ENCODE data around the gene TRIM46.

TRIM46 gene, protein sequence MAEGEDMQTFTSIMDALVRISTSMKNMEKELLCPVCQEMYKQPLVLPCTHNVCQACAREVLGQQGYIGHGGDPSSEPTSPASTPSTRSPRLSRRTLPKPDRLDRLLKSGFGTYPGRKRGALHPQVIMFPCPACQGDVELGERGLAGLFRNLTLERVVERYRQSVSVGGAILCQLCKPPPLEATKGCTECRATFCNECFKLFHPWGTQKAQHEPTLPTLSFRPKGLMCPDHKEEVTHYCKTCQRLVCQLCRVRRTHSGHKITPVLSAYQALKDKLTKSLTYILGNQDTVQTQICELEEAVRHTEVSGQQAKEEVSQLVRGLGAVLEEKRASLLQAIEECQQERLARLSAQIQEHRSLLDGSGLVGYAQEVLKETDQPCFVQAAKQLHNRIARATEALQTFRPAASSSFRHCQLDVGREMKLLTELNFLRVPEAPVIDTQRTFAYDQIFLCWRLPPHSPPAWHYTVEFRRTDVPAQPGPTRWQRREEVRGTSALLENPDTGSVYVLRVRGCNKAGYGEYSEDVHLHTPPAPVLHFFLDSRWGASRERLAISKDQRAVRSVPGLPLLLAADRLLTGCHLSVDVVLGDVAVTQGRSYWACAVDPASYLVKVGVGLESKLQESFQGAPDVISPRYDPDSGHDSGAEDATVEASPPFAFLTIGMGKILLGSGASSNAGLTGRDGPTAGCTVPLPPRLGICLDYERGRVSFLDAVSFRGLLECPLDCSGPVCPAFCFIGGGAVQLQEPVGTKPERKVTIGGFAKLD

DNA sequence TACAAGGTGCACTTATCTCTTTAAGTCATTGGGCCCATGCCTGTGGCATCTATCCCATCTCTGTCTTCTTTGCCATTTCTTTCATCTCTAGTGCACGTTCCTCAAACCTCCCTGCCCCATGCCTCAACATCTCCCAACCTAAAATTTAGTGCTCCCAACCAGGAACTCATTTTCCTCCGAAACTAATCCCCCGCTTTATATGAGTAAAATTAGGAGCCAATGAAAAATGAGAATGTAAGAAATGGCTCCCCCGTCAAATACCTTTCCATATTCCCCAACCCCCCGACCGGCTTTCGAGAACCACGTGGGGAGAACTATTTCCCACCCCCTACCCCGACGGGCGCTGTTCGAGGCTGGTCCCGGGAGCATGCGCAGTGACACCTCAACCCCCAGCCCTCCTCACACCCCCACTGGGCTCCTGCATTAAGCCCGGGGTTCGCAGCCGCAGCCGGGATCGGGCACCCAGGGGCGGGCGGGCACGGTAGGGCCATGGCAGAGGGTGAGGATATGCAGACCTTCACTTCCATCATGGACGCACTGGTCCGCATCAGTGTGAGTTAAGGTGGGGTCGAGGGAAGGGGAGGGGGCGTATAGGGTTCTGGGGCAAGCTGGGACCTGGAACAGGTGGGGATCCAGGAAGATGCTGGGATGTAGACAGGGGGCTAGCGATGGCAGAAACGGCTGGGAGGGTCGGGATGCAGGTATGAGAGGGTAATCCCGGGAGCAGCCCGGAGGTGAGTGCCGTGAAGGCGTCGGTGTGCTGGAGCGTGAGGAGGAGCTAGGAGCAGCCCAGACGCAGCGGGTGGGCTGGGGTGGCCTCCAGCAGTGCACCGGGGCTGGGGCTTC, at the start of gene TRIM46:
Gene TRIM46 (plus strand): TSS at position 372 of the 846 bp plus-strand sequence. CDS start 118 bp downstream, at position 490.
- DNase-seq (ENCODE audit: low read depth) = no peak
- peak within 1 kb of the TSS; percentile 97 for H3K4me3 ChIP-seq (ENCODE audit: low read depth, low read length)
- TF ChIP-seq, protein P1, sequence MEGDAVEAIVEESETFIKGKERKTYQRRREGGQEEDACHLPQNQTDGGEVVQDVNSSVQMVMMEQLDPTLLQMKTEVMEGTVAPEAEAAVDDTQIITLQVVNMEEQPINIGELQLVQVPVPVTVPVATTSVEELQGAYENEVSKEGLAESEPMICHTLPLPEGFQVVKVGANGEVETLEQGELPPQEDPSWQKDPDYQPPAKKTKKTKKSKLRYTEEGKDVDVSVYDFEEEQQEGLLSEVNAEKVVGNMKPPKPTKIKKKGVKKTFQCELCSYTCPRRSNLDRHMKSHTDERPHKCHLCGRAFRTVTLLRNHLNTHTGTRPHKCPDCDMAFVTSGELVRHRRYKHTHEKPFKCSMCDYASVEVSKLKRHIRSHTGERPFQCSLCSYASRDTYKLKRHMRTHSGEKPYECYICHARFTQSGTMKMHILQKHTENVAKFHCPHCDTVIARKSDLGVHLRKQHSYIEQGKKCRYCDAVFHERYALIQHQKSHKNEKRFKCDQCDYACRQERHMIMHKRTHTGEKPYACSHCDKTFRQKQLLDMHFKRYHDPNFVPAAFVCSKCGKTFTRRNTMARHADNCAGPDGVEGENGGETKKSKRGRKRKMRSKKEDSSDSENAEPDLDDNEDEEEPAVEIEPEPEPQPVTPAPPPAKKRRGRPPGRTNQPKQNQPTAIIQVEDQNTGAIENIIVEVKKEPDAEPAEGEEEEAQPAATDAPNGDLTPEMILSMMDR (IDR thresholded peaks at IDR 0.05; ENCODE audit: low read depth, low read length, missing control alignments) = no peak

DNA sequence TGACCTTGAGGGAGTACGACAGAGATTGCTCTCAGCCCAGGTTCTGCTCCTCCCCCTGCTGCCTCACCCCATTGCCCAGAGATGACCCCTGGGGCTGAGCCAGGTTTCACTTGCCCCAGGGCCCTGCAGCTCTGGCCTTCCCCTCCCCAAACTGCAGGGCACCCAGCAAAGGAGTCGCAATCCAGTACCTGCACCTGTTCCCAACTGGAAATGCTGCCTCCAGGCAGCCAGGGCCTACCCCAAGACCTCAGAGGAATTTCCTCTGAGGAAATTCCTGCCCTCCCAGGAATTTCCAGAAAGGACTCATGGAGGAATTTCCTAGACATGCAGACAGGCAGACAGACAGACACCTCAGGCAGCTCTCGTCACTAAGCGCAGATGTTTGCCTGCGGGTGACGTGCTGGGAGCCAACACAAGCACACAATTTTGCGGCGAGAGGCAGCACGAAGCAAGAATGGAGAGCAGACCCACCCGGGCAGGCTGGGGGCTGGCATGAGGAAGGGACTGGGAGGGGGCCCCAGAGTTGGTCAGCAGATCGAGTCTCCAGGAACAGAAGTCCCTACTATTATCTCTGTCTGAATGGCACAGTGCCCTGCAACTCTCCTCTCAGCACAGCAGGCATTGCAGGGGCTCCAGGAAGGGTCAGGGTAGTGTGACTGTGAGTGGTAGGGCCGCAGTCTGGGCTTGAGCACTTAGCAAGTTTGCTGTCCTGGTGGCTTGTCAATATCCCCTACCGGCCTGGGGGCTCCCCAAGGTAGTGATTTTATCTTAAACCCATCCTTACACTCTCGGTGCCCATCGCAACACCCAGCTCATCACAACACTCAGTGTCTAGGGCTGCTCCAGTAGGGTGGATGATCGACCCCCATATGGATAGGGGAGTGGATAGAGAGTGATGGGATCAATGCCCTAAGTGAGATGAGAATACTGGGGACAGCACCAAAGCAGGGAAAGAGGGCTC, 48.9 kb upstream of the TRIM46 start:
- TF ChIP-seq, protein P1 (IDR thresholded peaks at IDR 0.05; ENCODE audit: low read depth, low read length, missing control alignments) = no peak
- DNase-seq (ENCODE audit: low read depth) = no peak
- H3K4me3 ChIP-seq (ENCODE audit: low read depth, low read length) = no peak overlapping the region

DNA sequence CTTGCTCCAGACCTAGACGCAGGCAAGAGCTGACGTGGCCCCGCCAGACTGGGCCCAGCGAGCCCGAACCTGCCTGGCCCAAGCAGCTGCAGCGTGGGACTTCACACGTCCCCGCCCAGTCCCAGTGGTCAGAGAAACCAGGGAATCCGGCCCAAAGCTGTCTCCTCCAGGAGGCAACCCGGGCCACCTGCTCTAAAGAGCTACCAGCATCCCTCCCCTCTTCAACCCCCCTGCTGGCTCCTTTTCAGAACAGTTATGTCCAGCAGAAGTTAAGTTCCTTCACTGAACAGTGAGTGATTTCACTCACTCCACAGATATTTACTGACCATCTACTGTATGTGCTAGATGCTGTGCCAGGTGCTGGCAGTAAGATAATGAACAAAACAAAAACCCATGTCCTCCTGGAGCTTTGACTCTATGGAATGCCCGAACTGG, 48.1 kb upstream of the TRIM46 start:
- H3K4me3 ChIP-seq (ENCODE audit: low read depth, low read length) = no peak overlapping the region
- TF ChIP-seq, protein P1 (IDR thresholded peaks at IDR 0.05; ENCODE audit: low read depth, low read length, missing control alignments) = no peak
- no peak for DNase-seq (ENCODE audit: low read depth)

DNA sequence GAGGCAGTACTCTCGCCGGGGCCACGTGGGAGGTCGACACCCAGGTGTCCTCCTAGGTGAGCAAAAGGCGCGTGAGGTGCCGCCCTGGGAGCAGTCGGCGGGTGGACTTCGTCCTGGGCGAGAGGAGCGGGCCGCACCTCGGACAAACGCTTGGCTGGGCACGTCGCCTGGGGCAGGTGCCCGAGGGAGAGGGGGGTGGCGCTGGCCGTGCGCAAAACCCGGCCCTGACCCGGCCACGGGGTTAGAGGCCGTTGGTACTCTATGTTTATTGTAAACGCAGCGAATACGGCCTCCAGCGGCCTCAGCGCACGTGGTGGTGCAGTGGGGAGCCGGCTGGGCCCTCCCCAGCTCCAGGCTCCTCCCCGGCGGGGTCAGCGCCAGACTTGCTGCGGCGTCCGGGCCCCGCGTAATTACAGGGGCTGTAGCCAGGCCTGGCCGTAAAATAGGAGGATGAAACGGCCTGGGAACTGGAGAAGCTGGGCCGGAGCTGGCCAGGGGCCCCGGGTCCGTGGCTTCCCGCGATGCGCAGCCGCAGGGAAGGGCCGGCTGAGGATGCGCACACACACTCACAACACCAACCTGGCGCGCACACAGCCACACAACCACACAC, 47.6 kb upstream of the TRIM46 start:
- no peak for DNase-seq (ENCODE audit: low read depth)
- H3K4me3 ChIP-seq (ENCODE audit: low read depth, low read length) = no peak overlapping the region

DNA sequence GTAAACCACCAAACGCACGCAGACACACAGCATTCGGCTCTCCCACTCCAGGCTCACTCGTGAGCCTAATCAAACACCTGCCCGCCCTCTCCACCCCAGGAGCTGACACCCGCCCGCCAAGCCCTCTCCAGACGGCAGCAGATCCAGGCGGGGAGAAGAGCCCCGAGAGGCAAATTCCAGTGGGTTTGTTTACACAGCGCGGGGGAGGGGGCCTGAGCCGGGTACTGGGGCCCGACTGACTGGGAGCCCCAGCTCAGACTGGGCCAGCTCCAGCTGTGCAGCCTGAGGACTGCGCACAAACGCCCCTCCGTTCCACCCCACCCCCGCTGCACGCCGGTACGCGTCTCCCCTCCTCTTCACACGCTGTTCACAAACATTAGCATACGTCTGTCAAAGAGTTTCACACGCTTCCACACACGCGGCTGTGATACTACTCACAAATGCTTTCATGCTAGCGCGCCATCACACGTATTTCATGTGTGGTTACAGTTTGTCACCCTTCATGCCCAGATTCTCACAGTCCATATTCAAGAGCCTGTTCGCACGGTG, 47.0 kb upstream of the TRIM46 start:
- TF ChIP-seq, protein P1 (IDR thresholded peaks at IDR 0.05; ENCODE audit: low read depth, low read length, missing control alignments) = no peak
- DNase-seq (ENCODE audit: low read depth) = no peak
- no peak overlapping the region for H3K4me3 ChIP-seq (ENCODE audit: low read depth, low read length)

More for the DNA sequence above, 47.6 kb upstream of the TRIM46 start:
- TF ChIP-seq, protein P1 (IDR thresholded peaks at IDR 0.05; ENCODE audit: low read depth, low read length, missing control alignments) = no peak
